Neuronal stem cell (in vitro differentiated cells): ENCODE results near the gene SMIM28.

ENCODE experiments used
- DNase-seq: peaks from one replicate; pipeline ENCODE4 v3.0.0-alpha.2; 2013; ENCODE audit warnings: low spot score
- H2AFZ ChIP-seq: one replicate; pipeline ENCODE4 v1.6.1; 2013; ENCODE audit warnings: mild to moderate bottlenecking, low read length, inconsistent platforms
- H2AK5ac ChIP-seq: 2 replicates; pipeline ENCODE4 v1.6.1; 2013; ENCODE audit warnings: low read depth, mild to moderate bottlenecking, inconsistent platforms, low read length, moderate library complexity, mixed read lengths
- H2BK120ac ChIP-seq: 2 replicates; pipeline ENCODE4 v1.6.1; 2013; ENCODE audit warnings: low read depth, mild to moderate bottlenecking, inconsistent platforms, low read length, moderate library complexity, mixed read lengths
- H2BK12ac ChIP-seq: one replicate; pipeline ENCODE4 v1.6.1; 2013; ENCODE audit warnings: low read length, inconsistent platforms
- H2BK15ac ChIP-seq: 2 replicates; pipeline ENCODE4 v1.6.1; 2013; ENCODE audit warnings: mild to moderate bottlenecking, low read length, inconsistent platforms, mixed read lengths
- H2BK5ac ChIP-seq: one replicate; pipeline ENCODE4 v1.6.1; 2013; ENCODE audit warnings: inconsistent platforms, mild to moderate bottlenecking, low read length, moderate library complexity
- H3K14ac ChIP-seq: one replicate; pipeline ENCODE4 v1.6.1; 2013; ENCODE audit warnings: low read length, inconsistent platforms
- H3K18ac ChIP-seq: 2 replicates; pipeline ENCODE4 v1.6.1; 2013; ENCODE audit warnings: low read length, inconsistent platforms
- H3K23ac ChIP-seq: 2 replicates; pipeline ENCODE4 v1.6.1; 2013; ENCODE audit warnings: low read depth, mild to moderate bottlenecking, mixed read lengths, low read length, inconsistent platforms; ENCODE audit not compliant: poor library complexity
- H3K27ac ChIP-seq: replicated peaks from 3 replicates; pipeline ENCODE4 v1.5.1; 2013; ENCODE audit warnings: low read length, inconsistent platforms
- H3K27me3 ChIP-seq, 3 experiments: 2 replicates each; pipeline ENCODE4 v1.6.1; 2013; ENCODE audit warnings: low read length in 3 of 3, mild to moderate bottlenecking in 2 of 3, inconsistent platforms in 1 of 3, low read depth in 1 of 3, mixed read lengths in 1 of 3, moderate library complexity in 1 of 3; ENCODE audit not compliant: control insufficient read depth in 3 of 3, insufficient read depth in 3 of 3
- H3K36me3 ChIP-seq, 2 donors: replicated peaks in 1 of 2; 2 replicates each; pipeline ENCODE4 v1.6.1; 2013; ENCODE audit warnings: low read length in 2 of 2; ENCODE audit not compliant: control insufficient read depth in 2 of 2, insufficient read depth in 2 of 2
- H3K4ac ChIP-seq: 2 replicates; pipeline ENCODE4 v1.6.1; 2013; ENCODE audit warnings: inconsistent platforms, mild to moderate bottlenecking, low read length, moderate library complexity
- H3K4me1 ChIP-seq, 2 donors: 1 replicate in 1 of 2; 2 replicates in 1 of 2; pipeline ENCODE4 v1.6.1; 2013; ENCODE audit warnings: low read length in 2 of 2, low read depth in 1 of 2; ENCODE audit not compliant: control insufficient read depth in 2 of 2, insufficient read depth in 1 of 2
- H3K4me2 ChIP-seq: one replicate; pipeline ENCODE4 v1.6.1; 2013; ENCODE audit warnings: mild to moderate bottlenecking, low read length, inconsistent platforms; ENCODE audit not compliant: insufficient read depth, poor library complexity, severe bottlenecking
- H3K4me3 ChIP-seq, 2 donors: 2 replicates each; pipeline ENCODE4 v1.5.1; 2013; ENCODE audit warnings: low read length in 2 of 2, mild to moderate bottlenecking in 2 of 2, inconsistent platforms in 1 of 2, moderate library complexity in 1 of 2
- H3K79me1 ChIP-seq: one replicate; pipeline ENCODE4 v1.6.1; 2013; ENCODE audit warnings: low read depth, mild to moderate bottlenecking, inconsistent platforms, low read length, moderate library complexity
- H3K9ac ChIP-seq: one replicate; pipeline ENCODE4 v1.6.1; 2013; ENCODE audit warnings: mild to moderate bottlenecking, low read depth, low read length, inconsistent platforms; ENCODE audit not compliant: poor library complexity
- H3K9me3 ChIP-seq, 2 donors: replicated peaks in 1 of 2; 2 replicates each; pipeline versions ENCODE3 to v1.6.1; 2013; ENCODE audit warnings: low read length in 2 of 2, mild to moderate bottlenecking in 2 of 2, inconsistent platforms in 1 of 2, low read depth in 1 of 2, mixed read lengths in 1 of 2, moderate library complexity in 1 of 2; ENCODE audit not compliant: control insufficient read depth in 2 of 2, insufficient read depth in 1 of 2
- H4K8ac ChIP-seq: one replicate; pipeline ENCODE4 v1.6.1; 2013; ENCODE audit warnings: low read depth, mild to moderate bottlenecking, inconsistent platforms, low read length, moderate library complexity
- H4K91ac ChIP-seq: one replicate; pipeline ENCODE4 v1.6.1; 2013; ENCODE audit warnings: low read length, low read depth, mild to moderate bottlenecking, inconsistent platforms; ENCODE audit not compliant: poor library complexity
- WGBS, 2 donors: extraction: QIAGEN DNeasy Blood & Tissue Kit; methylation state at CpG; one replicate each; pipeline ENCODE4 v1.1.7; 2013; ENCODE audit warnings: missing lambda C conversion rate in 2 of 2, mixed read lengths in 1 of 2; ENCODE audit not compliant: insufficient read length in 2 of 2, insufficient replicate concordance in 1 of 2; ENCODE audit errors: extremely low coverage in 2 of 2; 5-methylcytosine and 5-hydroxymethylcytosine counted together

SMIM28 gene

DNA sequence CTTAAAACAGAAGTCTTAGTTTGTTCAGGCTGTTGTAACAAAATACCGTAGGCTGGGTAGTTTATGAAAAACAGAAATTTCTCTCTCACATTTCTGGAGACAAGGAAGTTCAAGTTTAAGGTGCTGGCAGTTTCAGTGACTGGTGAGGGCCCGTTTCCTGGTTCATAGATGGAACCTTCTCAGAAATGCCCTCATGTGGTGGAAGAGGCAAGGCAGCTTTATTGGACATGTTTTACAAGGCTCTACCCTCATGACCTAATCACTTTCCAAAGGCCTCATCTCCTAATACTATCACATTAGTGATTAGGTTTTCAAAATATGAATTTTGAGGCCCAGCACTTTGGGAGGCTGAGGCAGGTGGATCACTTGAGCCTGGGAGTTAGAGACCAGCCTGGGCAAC, 28.7 kb downstream of the SMIM28 start:
- no peak overlapping the region for H3K4me2 ChIP-seq
- H2BK12ac ChIP-seq = no peak overlapping the region
- H3K23ac ChIP-seq = no peak overlapping the region
- H3K27ac ChIP-seq = no peak overlapping the region
- H3K18ac ChIP-seq = no peak overlapping the region
- H3K36me3 ChIP-seq = peaks cover 24 to 58% of the 10 kb centered on the region in 2 donors
- no peak overlapping the region for H4K8ac ChIP-seq
- H4K91ac ChIP-seq = no peak overlapping the region
- H3K79me1 ChIP-seq = no peaks in the 10 kb centered on the region
- H3K27me3 ChIP-seq = peaks cover 0 to 6% (median 0%) of the 10 kb centered on the region in 3 experiments
- no peak overlapping the region for H2AFZ ChIP-seq
- H3K4ac ChIP-seq = no peak overlapping the region
- H3K4me1 ChIP-seq = peaks cover 2 to 5% of the 10 kb centered on the region in 2 donors
- H2BK15ac ChIP-seq = no peak overlapping the region
- H2AK5ac ChIP-seq = no peak overlapping the region
- DNase-seq = no peak
- no peak overlapping the region for H3K4me3 ChIP-seq
- H2BK120ac ChIP-seq = no peak overlapping the region
- no peak overlapping the region for H3K9ac ChIP-seq
- no peak overlapping the region for H3K14ac ChIP-seq
- no peaks in the 10 kb centered on the region for H3K9me3 ChIP-seq
- WGBS, 2 donors = no CpG with 5 or more reads among the region's 2 CpGs
- H2BK5ac ChIP-seq = no peak overlapping the region

GRCh38 chr6:138410048-138410735, 32.5 kb downstream of the SMIM28 start:
- no peak for DNase-seq
- Histone ChIP-seq H3K4me2 (no peak overlapping the region), H3K79me1 (no peaks in the 10 kb centered on the region), H3K9ac (no peak overlapping the region), H2BK15ac (no peak overlapping the region), H3K23ac (no peak overlapping the region), H3K14ac (no peak overlapping the region), H4K91ac (no peak overlapping the region), H2AK5ac (no peak overlapping the region), H3K27me3 (no peaks in the 10 kb centered on the region), H3K4me3 (no peak overlapping the region), H3K36me3 (peaks cover 37 to 87% of the 10 kb centered on the region in 2 donors), H3K9me3 (no peaks in the 10 kb centered on the region), H3K4me1 (peaks cover 2 to 3% of the 10 kb centered on the region in 2 donors), H2AFZ (no peak overlapping the region), H3K27ac (no peak overlapping the region), H2BK5ac (no peak overlapping the region), H4K8ac (no peak overlapping the region), H3K4ac (no peak overlapping the region), H2BK12ac (no peak overlapping the region), H3K18ac (no peak overlapping the region), H2BK120ac (no peak overlapping the region)
- WGBS, 2 donors = no CpG with 5 or more reads among the region's 8 CpGs

DNA sequence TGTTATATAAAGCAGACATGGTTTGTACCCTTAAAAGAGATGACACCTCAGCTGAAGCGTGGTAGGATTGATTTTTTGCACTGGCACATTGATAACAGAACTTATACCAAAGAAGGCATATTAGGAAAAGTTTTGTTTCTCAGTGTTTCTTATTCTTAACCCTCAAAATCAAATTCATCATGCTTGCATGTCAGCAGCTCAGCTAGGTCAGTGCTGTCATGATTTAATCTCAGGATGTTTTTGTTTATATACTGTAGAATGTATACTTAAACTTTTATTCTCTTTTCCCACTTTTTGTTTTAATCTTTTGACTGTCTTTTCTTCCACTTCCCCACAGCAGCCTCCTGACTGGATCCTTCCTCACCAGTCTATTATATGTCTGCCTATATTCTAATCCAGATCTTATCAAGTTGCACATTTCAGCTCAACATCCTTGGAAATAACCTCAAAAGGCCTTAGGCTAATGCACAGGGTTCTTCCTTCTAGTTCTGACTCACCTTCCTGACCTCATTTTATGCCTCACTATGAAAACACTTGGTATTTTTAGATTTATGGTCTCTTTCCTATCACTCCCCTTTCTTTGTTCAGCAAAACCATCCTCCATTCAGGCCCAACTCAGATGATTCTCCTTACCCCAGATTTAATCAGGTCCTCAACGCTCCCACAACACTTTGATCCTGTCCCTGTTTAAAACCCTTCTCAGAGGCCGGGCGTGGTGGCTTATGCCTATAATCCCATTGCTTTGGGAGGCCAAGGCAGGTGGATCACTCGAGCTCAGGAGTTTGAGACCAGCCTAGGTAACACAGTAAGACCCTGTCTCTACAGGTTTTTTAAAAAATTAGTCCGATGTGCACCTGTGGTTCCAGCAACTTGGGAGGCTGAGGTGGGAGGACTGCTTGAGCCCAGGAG, 33.5 kb downstream of the SMIM28 start:
- Histone ChIP-seq H2AK5ac (no peak overlapping the region), H3K4ac (no peak overlapping the region), H2BK120ac (no peak overlapping the region), H3K79me1 (no peaks in the 10 kb centered on the region), H2BK5ac (no peak overlapping the region), H3K4me3 (no peak overlapping the region), H3K9me3 (no peaks in the 10 kb centered on the region), H3K36me3 (peaks cover 36 to 81% of the 10 kb centered on the region in 2 donors), H3K27ac (no peak overlapping the region), H2BK15ac (no peak overlapping the region), H3K18ac (no peak overlapping the region), H3K4me1 (peaks cover 0 to 3% of the 10 kb centered on the region in 2 donors), H3K23ac (no peak overlapping the region), H3K14ac (no peak overlapping the region), H2AFZ (no peak overlapping the region), H4K91ac (no peak overlapping the region), H3K9ac (no peak overlapping the region), H3K27me3 (no peaks in the 10 kb centered on the region), H2BK12ac (no peak overlapping the region), H4K8ac (no peak overlapping the region), H3K4me2 (no peak overlapping the region)
- no peak for DNase-seq
- WGBS, 2 donors = no CpG with 5 or more reads among the region's 6 CpGs

GRCh38 chr6:138415125-138415524, 37.4 kb downstream of the SMIM28 start:
- Histone ChIP-seq H3K27ac (no peak overlapping the region), H2BK12ac (no peak overlapping the region), H2BK15ac (no peak overlapping the region), H3K79me1 (no peaks in the 10 kb centered on the region), H2BK120ac (no peak overlapping the region), H3K4ac (no peak overlapping the region), H3K4me1 (peaks cover 0 to 8% of the 10 kb centered on the region in 2 donors), H3K23ac (no peak overlapping the region), H3K9me3 (peaks cover 0 to 5% of the 10 kb centered on the region in 2 donors), H4K8ac (no peak overlapping the region), H3K27me3 (no peaks in the 10 kb centered on the region), H2AK5ac (no peak overlapping the region), H4K91ac (no peak overlapping the region), H3K14ac (no peak overlapping the region), H3K4me2 (no peak overlapping the region), H2AFZ (no peak overlapping the region), H3K4me3 (no peak overlapping the region), H3K18ac (no peak overlapping the region), H3K9ac (peak overlapping the region; percentile 5), H3K36me3 (peaks cover 21 to 53% of the 10 kb centered on the region in 2 donors), H2BK5ac (no peak overlapping the region)
- no peak for DNase-seq
- WGBS, 2 donors = no CpG with 5 or more reads among the region's 5 CpGs
